ENCODE results near the gene SKOR2. TPM values are rescaled to one million over a fixed set of nuclear protein-coding genes. Genes with fewer than 3 reads are reported as not detected.
A peak's percentile ranks its signal among the peaks of the same experiment; 100 is the strongest.

SKOR2 gene
- not detected for total RNA-seq

GRCh38 chr18:47251289-47252120 is at the start of gene SKOR2:
SKOR2 (minus strand) TSS chr18:47251660; CDS start chr18:47249183, 2,477 bp downstream.
- Mint-ChIP-seq H3K9me3 (peaks cover 4% of the 10 kb centered on the region), H3K4me1 (no peaks in the 10 kb centered on the region), H3K27me3 (peaks cover 65% of the 10 kb centered on the region), H3K36me3 (ENCODE audit: low read depth) (peaks cover 6% of the 10 kb centered on the region), H3K4me3 (no peak within 1 kb of the TSS), H3K27ac (no peak within 1 kb of the TSS)
- no peak for ATAC-seq (replicated peaks)

GRCh38 chr18:47296462-47296861 is 45.0 kb upstream of the SKOR2 start:
- no peaks in the 10 kb centered on the region for H3K4me1 Mint-ChIP-seq
- no peak for ATAC-seq (replicated peaks)
- H3K4me3 Mint-ChIP-seq = no peak overlapping the region
- H3K36me3 Mint-ChIP-seq (ENCODE audit: low read depth) = no peaks in the 10 kb centered on the region
- peaks cover 36% of the 10 kb centered on the region for H3K27me3 Mint-ChIP-seq
- H3K9me3 Mint-ChIP-seq = peaks cover 4% of the 10 kb centered on the region
- H3K27ac Mint-ChIP-seq = no peak overlapping the region

- Mint-ChIP-seq H3K27ac (no peak overlapping the region), H3K27me3 (peaks cover 47% of the 10 kb centered on the region), H3K36me3 (ENCODE audit: low read depth) (no peaks in the 10 kb centered on the region), H3K4me1 (no peaks in the 10 kb centered on the region), H3K4me3 (no peak overlapping the region), H3K9me3 (peaks cover 4% of the 10 kb centered on the region)
- no peak for ATAC-seq (replicated peaks)
Observed at GRCh38 chr18:47294801-47295200, 43.3 kb upstream of the SKOR2 start.

- H3K4me1 Mint-ChIP-seq = no peaks in the 10 kb centered on the region
- peaks cover 41% of the 10 kb centered on the region for H3K27me3 Mint-ChIP-seq
- no peak for ATAC-seq (replicated peaks)
- no peak overlapping the region for H3K4me3 Mint-ChIP-seq
- no peaks in the 10 kb centered on the region for H3K9me3 Mint-ChIP-seq
- no peak overlapping the region for H3K27ac Mint-ChIP-seq
- no peaks in the 10 kb centered on the region for H3K36me3 Mint-ChIP-seq (ENCODE audit: low read depth)
Observed at GRCh38 chr18:47288741-47289140, 37.3 kb upstream of the SKOR2 start.

GRCh38 chr18:47287911-47288585 is 36.6 kb upstream of the SKOR2 start:
- ATAC-seq (replicated peaks) = no peak
- H3K27me3 Mint-ChIP-seq = peaks cover 45% of the 10 kb centered on the region
- no peak overlapping the region for H3K4me3 Mint-ChIP-seq
- H3K36me3 Mint-ChIP-seq (ENCODE audit: low read depth) = no peaks in the 10 kb centered on the region
- H3K27ac Mint-ChIP-seq = no peak overlapping the region
- no peaks in the 10 kb centered on the region for H3K4me1 Mint-ChIP-seq
- no peaks in the 10 kb centered on the region for H3K9me3 Mint-ChIP-seq

GRCh38 chr18:47286776-47287410 is 35.4 kb upstream of the SKOR2 start:
- no peaks in the 10 kb centered on the region for H3K36me3 Mint-ChIP-seq (ENCODE audit: low read depth)
- H3K27ac Mint-ChIP-seq = no peak overlapping the region
- ATAC-seq (replicated peaks) = no peak
- H3K4me1 Mint-ChIP-seq = no peaks in the 10 kb centered on the region
- no peak overlapping the region for H3K4me3 Mint-ChIP-seq
- no peaks in the 10 kb centered on the region for H3K9me3 Mint-ChIP-seq
- peaks cover 33% of the 10 kb centered on the region for H3K27me3 Mint-ChIP-seq

- no peak for ATAC-seq (replicated peaks)
- no peaks in the 10 kb centered on the region for H3K36me3 Mint-ChIP-seq (ENCODE audit: low read depth)
- peaks cover 25% of the 10 kb centered on the region for H3K27me3 Mint-ChIP-seq
- no peaks in the 10 kb centered on the region for H3K9me3 Mint-ChIP-seq
- H3K27ac Mint-ChIP-seq = no peak overlapping the region
- H3K4me1 Mint-ChIP-seq = no peaks in the 10 kb centered on the region
- no peak overlapping the region for H3K4me3 Mint-ChIP-seq
Observed at GRCh38 chr18:47285456-47285855, 34.0 kb upstream of the SKOR2 start.

- Mint-ChIP-seq H3K36me3 (ENCODE audit: low read depth) (no peaks in the 10 kb centered on the region), H3K27ac (no peak overlapping the region), H3K9me3 (no peaks in the 10 kb centered on the region), H3K4me3 (no peak overlapping the region), H3K4me1 (no peaks in the 10 kb centered on the region), H3K27me3 (peaks cover 26% of the 10 kb centered on the region)
- ATAC-seq (replicated peaks) = peak; percentile 48
Observed at GRCh38 chr18:47284721-47285395, 33.4 kb upstream of the SKOR2 start.

- Mint-ChIP-seq H3K4me3 (no peak overlapping the region), H3K9me3 (no peaks in the 10 kb centered on the region), H3K4me1 (no peaks in the 10 kb centered on the region), H3K36me3 (ENCODE audit: low read depth) (no peaks in the 10 kb centered on the region), H3K27ac (no peak overlapping the region), H3K27me3 (peaks cover 23% of the 10 kb centered on the region)
- ATAC-seq (replicated peaks) = no peak
Observed at GRCh38 chr18:47283476-47283875, 32.0 kb upstream of the SKOR2 start.

GRCh38 chr18:47280121-47280520 is 28.7 kb upstream of the SKOR2 start:
- no peak for ATAC-seq (replicated peaks)
- no peak overlapping the region for H3K27ac Mint-ChIP-seq
- H3K9me3 Mint-ChIP-seq = no peaks in the 10 kb centered on the region
- peaks cover 24% of the 10 kb centered on the region for H3K27me3 Mint-ChIP-seq
- no peaks in the 10 kb centered on the region for H3K4me1 Mint-ChIP-seq
- no peak overlapping the region for H3K4me3 Mint-ChIP-seq
- H3K36me3 Mint-ChIP-seq (ENCODE audit: low read depth) = no peaks in the 10 kb centered on the region

GRCh38 chr18:47274961-47275360 is 23.5 kb upstream of the SKOR2 start:
- peaks cover 31% of the 10 kb centered on the region for H3K27me3 Mint-ChIP-seq

GRCh38 chr18:47265197-47265596 is 13.7 kb upstream of the SKOR2 start:
- Mint-ChIP-seq H3K27me3 (peaks cover 45% of the 10 kb centered on the region), H3K4me1 (no peaks in the 10 kb centered on the region), H3K9me3 (no peaks in the 10 kb centered on the region), H3K27ac (no peak overlapping the region), H3K36me3 (ENCODE audit: low read depth) (no peaks in the 10 kb centered on the region), H3K4me3 (no peak overlapping the region)
- ATAC-seq (replicated peaks) = no peak

More at GRCh38 chr18:47274961-47275360, 23.5 kb upstream of the SKOR2 start:
- Mint-ChIP-seq H3K4me1 (no peaks in the 10 kb centered on the region), H3K9me3 (no peaks in the 10 kb centered on the region), H3K27ac (no peak overlapping the region), H3K4me3 (no peak overlapping the region), H3K36me3 (ENCODE audit: low read depth) (no peaks in the 10 kb centered on the region)
- no peak for ATAC-seq (replicated peaks)

GRCh38 chr18:47264308-47264700 is 12.8 kb upstream of the SKOR2 start:
- ATAC-seq (replicated peaks) = no peak
- H3K4me1 Mint-ChIP-seq = no peaks in the 10 kb centered on the region

More at GRCh38 chr18:47264308-47264700, 12.8 kb upstream of the SKOR2 start:
- Mint-ChIP-seq H3K9me3 (peaks cover 3% of the 10 kb centered on the region), H3K27me3 (peaks cover 51% of the 10 kb centered on the region), H3K4me3 (no peak overlapping the region), H3K36me3 (ENCODE audit: low read depth) (no peaks in the 10 kb centered on the region), H3K27ac (no peak overlapping the region)

All from activated T-helper 17 cell treated with anti-CD3 and anti-CD28 coated beads, Interleukin-2, amount 50 U/mL, for 72 hours (primary cell).